HG03558 (cell line): ENCODE data around the gene TMCC1.
"Not testable (repeated sequence)": the region's sequence is repeated elsewhere in the genome, so short reads cannot be mapped to it uniquely, and the experiment has no call there.

Experiments used
- ATAC-seq: cut with Tn5 transposase; IDR thresholded peaks from one replicate; pipeline ENCODE4 v1.9.1; 2021; ENCODE audit warnings: moderate number of reproducible peaks; ENCODE audit not compliant: unreplicated experiment; ENCODE audit errors: extremely low read depth

TMCC1 gene

DNA sequence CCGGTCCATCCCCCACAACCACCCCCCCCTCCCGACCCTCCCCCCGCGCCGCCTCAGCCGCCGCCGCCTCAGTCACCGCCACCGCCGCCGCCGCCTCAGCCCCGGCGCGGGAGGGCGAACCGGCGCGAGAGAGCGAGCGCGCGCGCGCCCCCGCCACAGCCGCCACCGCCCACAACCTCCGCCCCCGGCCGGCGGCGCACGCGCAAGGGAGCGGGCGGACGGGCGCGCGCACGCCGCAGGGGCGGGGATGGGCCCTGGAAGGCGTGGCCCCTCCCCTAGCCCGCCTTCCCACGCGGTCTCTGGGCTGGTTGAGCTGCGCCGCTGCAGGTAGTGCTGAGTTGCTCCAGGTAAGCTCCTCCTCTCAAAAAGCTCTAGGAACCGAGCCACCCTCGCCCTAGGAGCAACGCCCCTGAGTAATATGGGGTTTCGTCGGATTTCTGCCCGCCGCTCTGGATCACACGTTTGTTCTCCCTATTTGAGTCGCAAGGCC is at the start of gene TMCC1:
TSS of gene TMCC1 (minus strand) at position 131 of the 490 bp plus-strand sequence.
- peak; percentile 63 for ATAC-seq

DNA sequence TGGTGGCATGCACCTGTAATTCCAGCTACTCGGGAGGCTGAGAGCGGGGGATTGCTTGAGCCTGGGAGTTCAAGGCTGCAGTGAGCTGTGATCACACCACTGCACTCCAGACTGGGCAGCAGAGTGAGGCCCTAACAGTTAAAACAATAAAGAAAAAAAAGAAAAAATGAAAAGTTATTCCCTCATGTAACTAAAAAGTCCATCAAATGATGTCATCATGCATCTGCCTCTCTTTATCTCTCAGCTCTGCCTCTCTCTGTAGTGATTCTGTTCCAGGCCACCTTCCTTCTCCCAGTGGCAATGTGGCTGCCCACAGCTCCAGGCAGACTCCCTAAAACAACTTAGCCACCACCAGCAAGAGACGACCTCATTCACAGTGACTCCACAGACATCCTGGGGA is 49.5 kb upstream of the TMCC1 start:
- no peak for ATAC-seq

DNA sequence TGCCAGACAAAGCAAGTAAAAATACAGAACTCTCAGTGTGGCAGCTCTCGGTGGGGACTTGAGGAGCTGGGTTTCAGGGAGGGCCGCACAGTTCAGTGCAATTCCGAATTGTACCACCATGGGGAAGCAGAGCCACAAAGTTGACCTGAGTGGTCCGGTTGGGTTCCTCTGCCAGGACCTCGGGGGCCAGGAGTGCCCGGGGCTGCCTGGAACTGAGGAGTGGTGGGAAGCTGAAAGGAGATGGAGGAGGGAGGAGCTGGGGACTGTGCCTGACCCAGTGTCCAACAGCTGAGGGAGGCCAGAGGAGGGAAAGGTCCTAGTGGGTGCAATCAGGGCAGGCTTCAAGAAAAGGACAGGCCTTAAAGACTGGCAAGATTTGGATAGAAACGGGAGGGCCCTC is 48.8 kb upstream of the TMCC1 start:
- no peak for ATAC-seq

DNA sequence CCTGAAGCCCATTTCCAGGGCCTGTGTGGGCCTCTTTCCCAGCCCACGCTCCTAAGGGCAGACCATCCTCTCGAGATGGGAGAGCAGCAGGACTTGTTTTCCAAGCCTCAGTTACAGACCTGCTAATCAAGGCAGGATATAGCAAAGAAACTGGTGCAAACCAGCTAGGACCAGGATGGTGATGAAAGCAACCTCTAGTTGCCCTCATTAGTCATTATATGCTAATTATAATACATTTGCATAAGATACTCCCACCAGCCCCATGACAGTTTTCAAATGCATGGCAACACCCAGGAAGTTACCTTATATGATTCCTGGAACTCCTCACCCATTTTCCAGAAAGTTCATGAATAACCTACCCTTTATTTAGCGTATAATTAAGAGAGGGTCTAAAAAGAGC is 46.6 kb upstream of the TMCC1 start:
- no peak for ATAC-seq

DNA sequence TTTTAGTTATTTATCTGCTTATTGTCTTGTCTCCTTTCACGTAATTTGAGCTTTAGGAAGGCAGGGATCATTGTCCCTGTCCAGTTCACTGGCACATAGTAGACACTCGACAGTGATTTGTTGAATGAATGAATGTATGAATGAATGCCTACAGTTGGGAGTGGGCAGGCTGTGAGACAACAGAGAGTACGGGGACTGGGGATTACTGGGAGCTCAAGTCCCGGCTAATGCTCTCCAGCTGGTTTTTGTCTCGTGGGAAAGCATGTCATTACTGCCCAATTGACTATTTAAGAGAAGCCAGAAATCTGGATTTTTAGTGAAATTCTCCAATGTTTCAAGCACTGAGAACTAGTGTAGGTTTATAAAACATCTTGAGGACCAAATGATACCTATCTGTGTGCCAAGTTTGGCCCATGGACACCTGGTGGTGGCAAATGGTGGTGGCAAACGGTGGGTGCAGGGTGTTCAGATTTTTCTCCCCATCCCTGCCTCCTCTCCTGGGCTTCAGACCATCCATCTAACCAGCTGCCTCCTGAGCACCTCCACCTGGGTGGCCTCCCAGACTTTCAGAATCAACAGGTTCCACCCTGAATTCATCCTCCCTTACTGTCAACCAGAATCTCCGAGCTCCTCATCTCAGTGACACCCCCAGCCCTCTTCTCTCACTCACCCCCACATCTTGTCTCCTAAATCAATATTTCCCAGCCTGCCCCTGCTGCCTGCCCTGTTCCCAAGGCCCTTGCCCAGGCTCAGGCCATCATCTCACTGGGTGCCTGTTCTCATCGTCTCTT is 44.8 kb upstream of the TMCC1 start:
- no peak for ATAC-seq

DNA sequence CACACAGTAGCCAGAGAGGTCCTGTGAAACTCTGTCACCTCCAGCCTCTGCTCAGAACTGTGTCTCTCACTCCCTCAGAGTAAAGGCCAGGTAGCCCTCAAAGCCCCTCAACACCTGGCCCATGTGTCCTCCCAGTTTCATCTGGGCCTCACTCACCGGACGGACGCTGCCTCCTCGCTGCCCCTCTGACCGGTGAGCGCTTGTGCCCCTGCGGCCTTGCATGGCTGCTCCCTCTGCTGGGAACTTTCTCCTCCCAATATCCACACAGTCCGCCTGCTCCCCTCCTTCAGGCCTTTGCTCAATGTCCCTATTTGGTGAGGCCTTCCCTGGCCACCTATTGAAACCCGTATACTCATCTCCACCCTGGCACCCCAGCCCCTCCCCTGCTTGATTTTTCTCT is 44.2 kb upstream of the TMCC1 start:
- no peak for ATAC-seq

DNA sequence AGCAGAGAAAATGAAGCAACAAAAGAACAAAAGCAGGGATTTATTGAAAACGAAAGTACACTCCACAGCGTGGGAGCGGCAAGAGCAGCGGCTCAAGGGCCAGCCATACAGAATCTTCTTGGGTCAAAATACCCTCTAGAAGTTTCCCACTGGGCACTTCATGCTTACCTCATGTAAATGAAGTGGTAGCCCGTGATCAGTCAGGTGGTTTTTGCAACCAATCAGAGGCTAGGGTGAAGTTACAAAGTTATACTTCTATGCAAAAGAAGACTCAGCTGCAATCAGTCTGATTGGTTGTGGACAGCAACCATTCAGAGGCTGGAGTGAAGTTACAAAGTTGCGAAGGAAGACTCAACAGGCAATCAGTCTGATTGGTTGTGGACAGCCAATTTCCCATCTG is 43.2 kb upstream of the TMCC1 start:
- ATAC-seq = no peak

DNA sequence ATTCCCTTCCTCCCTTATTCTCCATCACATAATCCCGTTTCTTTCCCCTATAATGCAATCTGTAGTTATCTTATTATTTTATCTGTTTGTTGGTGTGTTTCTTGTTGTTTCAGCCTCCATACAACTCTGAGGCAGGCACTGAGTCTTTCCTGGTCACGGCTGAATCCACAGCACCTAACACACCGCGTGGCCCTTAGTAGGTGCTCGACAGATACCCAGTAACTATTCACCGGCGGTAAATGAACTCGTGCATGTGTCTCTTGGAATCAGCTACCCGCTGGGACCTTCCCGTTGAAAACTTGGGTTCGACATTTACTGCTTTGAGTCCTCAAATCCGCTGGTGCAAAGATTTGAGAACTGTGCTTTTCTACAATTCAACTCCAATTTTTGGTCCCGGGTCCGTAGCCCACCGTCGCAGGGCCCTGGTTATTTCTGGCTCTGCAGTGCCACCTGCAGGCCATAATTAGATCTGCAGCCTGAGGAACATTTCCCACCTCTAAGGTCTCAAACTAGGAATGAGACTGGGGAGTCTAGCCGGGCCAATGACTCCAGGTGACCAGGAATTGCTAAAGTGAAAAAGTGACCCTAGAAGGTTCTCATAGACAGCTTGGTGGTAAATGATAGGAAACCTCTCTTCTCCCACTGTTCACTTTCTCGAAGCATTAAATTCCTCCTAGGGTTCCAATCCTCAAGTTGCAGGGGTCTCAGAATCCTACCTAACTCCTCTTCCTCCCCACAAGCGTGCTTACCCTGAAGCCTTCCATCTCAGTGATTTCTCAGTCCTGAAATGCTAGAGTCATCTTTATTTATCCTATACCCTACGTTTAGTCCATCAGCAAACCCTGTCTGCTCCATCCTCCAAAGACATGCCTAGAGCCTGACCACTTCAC is 41.0 kb upstream of the TMCC1 start:
- ATAC-seq = no peak

DNA sequence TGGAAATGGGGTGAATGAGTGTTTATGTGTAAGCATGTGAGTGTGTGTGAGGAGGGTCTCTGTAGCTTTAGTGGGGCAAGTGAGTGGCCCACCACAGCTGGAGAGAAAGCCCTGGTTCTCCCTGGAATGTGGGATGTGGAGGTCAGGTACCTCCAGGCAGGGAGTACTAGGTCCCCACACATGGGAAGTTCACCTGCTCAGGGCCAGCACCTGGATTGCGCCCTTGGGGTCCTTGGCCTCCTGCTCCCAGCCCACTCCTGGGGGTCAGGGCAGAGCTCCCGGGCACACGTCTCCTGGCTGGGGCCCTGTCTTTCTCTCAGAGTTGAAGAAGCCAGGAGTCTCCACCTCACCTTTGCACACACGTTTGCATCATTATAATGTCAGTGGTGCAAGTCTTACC is 40.0 kb upstream of the TMCC1 start:
- ATAC-seq = no peak

DNA sequence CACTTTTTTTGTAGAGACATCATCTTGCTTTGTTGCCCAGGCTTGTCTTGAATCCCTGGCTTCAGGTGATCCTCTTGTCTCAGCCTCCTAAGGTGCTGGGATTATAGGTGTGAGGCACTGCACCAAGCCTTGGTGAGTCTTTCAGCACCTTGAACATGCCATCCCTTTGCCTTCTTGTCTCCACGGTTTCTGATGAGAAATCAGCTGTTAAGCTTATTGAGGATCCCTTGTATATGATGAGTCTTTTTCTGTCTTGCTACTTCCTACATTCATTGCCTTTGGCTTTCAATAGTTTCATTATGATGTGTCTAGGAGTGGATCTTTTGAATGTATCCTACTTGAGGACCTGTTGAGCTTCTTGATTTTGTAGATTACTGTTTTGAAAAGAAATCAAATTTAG is 35.9 kb upstream of the TMCC1 start:
- no peak for ATAC-seq

DNA sequence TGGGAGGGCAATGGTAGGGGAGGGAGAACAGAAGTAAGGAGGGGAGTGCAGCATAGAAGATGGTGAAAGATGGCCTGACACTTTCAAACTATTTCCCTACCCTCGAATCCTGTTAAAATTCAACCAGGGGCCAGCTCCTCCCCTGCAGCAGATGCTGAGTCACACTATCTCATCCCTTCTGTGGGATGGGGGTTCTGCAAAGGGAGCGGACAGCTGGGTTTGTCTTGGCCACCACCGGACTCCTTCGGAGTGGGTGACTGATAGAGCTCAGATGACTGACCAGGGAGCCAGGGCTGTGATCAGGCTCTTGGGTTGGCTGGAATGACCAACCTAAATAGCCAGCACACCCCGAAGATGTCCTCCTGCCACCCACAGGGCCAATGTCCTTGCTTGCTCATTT is 33.6 kb upstream of the TMCC1 start:
- no peak for ATAC-seq

DNA sequence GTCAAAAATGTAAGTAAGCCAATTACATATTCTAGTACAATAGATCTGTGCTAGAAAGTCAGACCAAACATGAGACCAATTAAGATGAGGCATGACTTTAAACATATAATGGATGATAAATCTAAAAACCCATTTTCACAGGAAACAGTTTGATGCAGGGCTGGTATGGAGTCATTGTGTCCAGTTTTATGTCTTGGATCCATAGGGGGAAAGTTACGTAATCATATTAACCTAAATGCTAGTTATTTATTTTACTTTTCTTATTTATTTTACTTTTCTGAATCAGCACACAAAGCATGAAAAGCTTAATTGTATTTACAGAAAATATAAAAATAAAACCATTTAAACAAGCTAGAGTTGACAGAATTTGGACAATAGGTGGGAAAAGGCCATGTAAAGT is 26.3 kb upstream of the TMCC1 start:
- no peak for ATAC-seq

DNA sequence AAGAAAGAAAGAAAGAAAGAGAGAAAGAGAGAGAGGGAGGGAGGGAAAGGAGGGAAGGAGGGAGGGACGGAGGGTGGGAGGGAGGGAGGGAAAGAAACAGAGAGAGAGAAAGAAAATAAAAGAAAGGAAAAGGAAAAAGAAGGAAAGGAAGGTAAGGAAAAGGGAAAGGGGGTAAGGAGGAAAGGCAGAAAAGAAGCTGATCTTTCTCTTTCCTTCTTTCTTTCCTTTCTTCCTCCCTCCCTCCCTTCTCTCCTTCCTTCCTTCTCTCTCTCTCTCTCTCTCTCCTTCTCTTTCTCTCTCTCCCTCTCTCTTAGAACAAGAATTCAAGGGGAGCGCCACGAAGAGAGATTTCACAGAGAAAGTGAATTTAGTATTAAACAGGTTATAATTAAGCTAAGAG is 25.8 kb upstream of the TMCC1 start:
- ATAC-seq = no peak

DNA sequence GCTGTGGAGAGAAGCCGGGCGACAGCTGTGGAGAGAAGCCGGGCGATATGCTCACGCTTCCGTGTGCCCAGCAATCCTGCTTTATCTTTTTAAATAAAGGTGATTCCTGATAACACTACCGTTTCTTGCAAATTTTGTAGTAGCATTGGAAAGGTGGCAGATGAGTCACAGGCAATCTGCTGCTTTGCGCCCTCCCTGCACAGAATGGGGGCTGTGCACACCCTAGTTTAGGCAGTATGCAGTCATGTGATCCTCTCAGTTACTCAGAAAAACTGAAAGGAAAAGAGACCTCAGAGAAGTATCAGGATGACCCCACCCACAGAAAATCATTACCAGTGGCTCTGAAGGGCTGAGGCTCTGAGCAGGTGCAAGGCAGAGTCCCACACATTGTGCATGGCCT is 24.9 kb upstream of the TMCC1 start:
- no peak for ATAC-seq

DNA sequence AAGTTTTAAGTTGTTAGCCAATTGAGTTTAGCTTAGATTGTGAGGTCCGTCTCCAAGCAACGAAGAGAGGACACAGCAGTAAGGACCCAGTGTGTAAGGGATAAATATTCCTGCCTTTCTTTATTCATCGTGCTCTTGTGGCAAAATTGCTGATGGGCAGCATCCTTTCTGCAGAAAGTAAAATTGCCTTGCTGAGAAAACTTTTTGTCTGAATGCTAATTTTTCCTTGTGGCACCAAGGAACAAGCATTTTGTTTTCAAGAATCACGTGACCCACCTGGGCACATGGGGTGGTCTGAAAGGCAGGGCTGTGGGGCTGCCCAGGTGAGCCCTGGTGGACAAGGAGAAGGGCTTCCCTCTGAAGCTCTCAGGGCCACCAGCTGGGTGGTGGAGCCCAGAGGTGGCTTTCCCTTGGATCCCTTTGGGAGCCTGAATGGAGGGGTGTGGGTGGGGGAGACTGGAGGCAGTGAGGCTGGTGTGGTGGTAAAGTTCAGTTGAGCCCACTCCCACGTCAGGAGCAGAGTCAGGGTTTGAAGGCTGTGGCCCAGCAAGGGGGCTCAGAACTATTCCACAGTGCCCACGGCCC is 24.0 kb upstream of the TMCC1 start:
- ATAC-seq = no peak

DNA sequence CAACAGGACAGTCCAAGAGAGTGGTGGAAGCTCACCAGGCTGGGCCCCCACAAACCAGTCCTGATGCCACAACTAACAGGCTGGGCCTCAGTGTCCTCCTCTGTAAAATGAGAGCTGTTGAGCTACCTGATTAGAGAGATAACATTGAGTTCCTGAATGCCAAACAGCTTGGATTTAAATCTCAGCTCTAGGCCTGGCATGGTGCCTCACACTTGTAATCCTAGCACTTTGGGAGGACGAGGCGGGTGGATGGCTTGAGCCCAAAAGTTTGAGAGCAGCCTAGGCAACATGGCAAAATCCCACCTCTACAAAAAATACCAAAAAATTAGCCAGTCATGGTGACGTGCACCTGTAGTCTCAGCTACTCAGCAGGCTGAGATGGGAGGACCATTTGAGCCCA is 20.1 kb upstream of the TMCC1 start:
- no peak for ATAC-seq

DNA sequence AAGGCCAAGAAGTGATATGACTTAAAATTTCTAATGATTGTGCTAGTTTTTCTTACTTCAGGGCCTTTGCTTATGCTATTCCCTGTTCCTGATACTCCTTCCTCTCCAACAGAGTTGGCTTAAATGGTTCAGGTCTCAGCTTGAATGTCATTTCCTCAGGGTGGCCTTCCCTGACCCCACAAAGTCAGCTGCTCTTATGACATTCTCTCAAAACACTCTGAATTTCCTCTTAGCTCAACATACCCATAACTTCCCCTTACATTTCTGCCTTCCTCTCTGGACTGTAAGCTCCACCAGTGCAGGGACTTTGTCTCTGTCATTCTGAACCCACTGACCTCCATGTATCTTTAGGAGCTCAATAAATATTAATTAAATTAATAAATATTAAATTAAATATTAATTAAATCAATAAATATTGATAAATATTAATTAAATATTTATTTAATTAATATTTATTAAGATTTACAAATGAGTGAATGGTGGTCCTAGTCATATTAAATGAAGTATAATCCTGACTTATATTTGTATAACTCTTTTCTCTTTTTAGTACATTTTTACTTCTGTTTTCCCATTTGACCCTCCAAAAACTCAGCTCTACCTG is 17.9 kb upstream of the TMCC1 start:
- ATAC-seq = no peak

DNA sequence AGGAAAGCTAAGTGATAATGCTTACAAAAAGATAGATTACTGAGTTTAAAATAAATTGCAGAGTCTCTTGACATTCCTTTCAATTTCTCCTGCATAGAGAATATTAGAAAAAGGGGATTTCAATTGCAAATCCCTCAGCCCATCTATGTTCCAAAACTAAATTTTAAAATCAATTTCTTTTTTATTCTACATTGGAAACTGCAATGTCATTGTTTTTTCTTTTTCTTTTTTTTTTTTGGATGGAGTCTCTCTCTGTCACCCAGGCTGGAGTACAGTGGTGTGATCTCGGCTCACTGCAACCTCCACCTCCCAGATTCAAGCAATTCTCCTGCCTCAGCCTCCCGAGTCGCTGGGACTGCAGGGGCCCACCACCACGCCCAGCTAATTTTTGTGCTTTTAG is 15.7 kb upstream of the TMCC1 start:
- ATAC-seq = not testable (repeated sequence)

DNA sequence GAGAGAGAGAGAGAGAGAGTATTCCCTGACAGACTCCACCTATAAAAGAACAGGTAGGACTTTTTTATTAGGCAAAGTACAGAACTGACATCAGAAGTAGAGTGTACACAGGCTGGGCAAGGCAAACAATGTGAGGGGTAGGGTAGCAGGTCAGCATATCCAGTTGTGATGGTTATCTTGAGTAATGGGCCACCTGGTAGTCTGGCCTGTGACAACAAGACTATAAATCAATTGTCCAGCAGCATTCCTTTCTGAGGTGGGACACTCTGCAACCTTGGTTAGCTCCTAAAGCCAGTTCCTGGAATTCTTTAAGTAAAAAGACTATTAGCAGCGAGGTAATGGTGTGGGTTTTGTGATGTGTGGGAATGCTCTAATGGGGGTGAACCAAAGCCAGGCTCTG is 14.9 kb upstream of the TMCC1 start:
- ATAC-seq = no peak

DNA sequence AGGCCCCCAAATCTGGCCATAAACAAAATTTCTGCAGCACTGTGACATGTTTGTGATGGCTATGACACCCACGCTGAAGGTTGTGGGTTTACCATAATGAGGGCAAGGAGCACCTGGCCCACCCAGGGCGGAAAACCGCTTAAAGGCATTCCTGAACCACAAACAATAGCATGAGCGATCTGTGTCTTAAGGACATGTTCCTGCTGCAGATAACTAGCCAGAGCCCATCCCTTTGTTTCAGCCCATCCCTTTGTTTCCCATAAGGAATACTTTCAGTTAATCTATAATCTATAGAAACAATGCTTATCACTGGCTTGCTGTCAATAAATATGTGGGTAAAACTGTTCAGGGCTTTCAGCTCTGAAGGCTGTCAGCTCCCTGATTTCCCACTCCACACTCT is 7.8 kb upstream of the TMCC1 start:
- ATAC-seq = not testable (repeated sequence)

DNA sequence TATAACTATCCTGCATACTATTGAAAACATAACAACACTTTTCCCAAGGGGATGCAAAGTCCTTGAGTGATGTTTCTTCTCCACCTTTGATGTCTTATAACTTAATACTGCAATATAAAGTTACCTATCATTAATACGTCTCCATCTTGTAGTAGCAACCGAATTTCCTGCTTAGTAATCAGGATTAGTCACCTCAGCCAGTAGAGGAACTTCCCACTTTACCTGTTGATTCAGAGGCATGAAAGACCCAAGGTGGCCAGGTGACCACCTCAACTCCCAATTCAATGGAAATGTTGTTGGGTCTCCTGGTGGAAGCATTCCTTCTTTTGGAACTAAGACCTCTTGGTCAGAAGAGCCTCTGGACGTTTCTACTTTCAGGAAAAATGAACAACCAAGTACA is 3.5 kb upstream of the TMCC1 start:
- no peak for ATAC-seq
